NCI-H187 (cell line): ENCODE data around the gene TRIM9.

Source experiments
- DNase-seq, 2 experiments: peaks; one replicate each; lab custom pipeline; 2025; lab: John Stamatoyannopoulos, UW

Gene TRIM9

GRCh38 chr14:50935126-50936015 is 159.5 kb downstream of the TRIM9 start:
- no peak for DNase-seq

GRCh38 chr14:50932592-50933495 is 162.1 kb downstream of the TRIM9 start:
- no peak for DNase-seq

GRCh38 chr14:50932156-50932555 is 162.7 kb downstream of the TRIM9 start:
- no peak for DNase-seq

- no peak for DNase-seq
Measured at GRCh38 chr14:50931559-50931958, 163.3 kb downstream of the TRIM9 start.

GRCh38 chr14:50929506-50929905 is 165.4 kb downstream of the TRIM9 start:
- no peak for DNase-seq

- DNase-seq, result no peak
Measured at GRCh38 chr14:50928002-50928635, 166.8 kb downstream of the TRIM9 start.

GRCh38 chr14:50926851-50927386 is 168.0 kb downstream of the TRIM9 start:
- no peak for DNase-seq
